Astrocyte (in vitro differentiated cells and primary cell): ENCODE data around the gene DAGLA. TPM values are rescaled to one million over a fixed set of nuclear protein-coding genes. Genes with fewer than 3 reads are reported as not detected.

Experiments used
- DNase-seq: peaks from one replicate; pipeline ENCODE4 v3.0.0-alpha.2; 2010; ENCODE audit warnings: low read depth
- FAIRE-seq: peaks from 2 replicates; lab custom pipeline; 2011; peaks lifted over from hg19 to GRCh38; lab: Jason Lieb, UNC
- H2AFZ ChIP-seq: 2 replicates; pipeline ENCODE4 v1.6.0; 2012; ENCODE audit warnings: low read depth, low read length, inconsistent platforms
- H3K27ac ChIP-seq: 2 replicates; pipeline ENCODE4 v1.5.1; 2011; ENCODE audit warnings: low read depth, low read length, inconsistent platforms
- H3K27me3 ChIP-seq: 2 replicates; pipeline ENCODE4 v1.6.0; 2011; ENCODE audit warnings: low read length, inconsistent platforms; ENCODE audit not compliant: insufficient read depth
- H3K36me3 ChIP-seq: 2 replicates; pipeline ENCODE4 v1.5.1; 2011; ENCODE audit warnings: low read length, inconsistent platforms; ENCODE audit not compliant: insufficient read depth
- H3K4me1 ChIP-seq: 2 replicates; pipeline ENCODE4 v1.5.1; 2011; ENCODE audit warnings: low read length, inconsistent platforms; ENCODE audit not compliant: insufficient read depth
- H3K4me2 ChIP-seq: 2 replicates; pipeline ENCODE4 v1.6.0; 2012; ENCODE audit warnings: low read length, inconsistent platforms
- H3K4me3 ChIP-seq: 2 replicates; pipeline ENCODE4 v1.5.1; 2011; ENCODE audit warnings: low read depth, mild to moderate bottlenecking, low read length, inconsistent platforms; ENCODE audit not compliant: insufficient read depth
- H3K79me2 ChIP-seq: 2 replicates; pipeline ENCODE4 v1.6.0; 2012; ENCODE audit warnings: mild to moderate bottlenecking, low read length, inconsistent platforms; ENCODE audit not compliant: insufficient read depth
- H3K9ac ChIP-seq: 2 replicates; pipeline ENCODE4 v1.6.0; 2012; ENCODE audit warnings: mild to moderate bottlenecking, low read length, inconsistent platforms
- H3K9me3 ChIP-seq: 2 replicates; pipeline ENCODE4 v1.5.1; 2012; ENCODE audit warnings: low read depth, mild to moderate bottlenecking, low read length, inconsistent platforms; ENCODE audit not compliant: insufficient read depth
- H4K20me1 ChIP-seq: 2 replicates; pipeline ENCODE4 v1.6.0; 2012; ENCODE audit warnings: low read length, inconsistent platforms; ENCODE audit not compliant: insufficient read depth
- H3K27ac Mint-ChIP-seq: one replicate; pipeline ENCODE4 v1.8.0; 2021; ENCODE audit warnings: mild to moderate bottlenecking, mixed read lengths; ENCODE audit not compliant: unreplicated experiment
- H3K27me3 Mint-ChIP-seq: one replicate; pipeline ENCODE4 v1.8.0; 2021; ENCODE audit warnings: low read depth, mixed read lengths; ENCODE audit not compliant: unreplicated experiment
- H3K36me3 Mint-ChIP-seq: one replicate; pipeline ENCODE4 v1.8.0; 2021; ENCODE audit warnings: low read depth, mixed read lengths; ENCODE audit not compliant: unreplicated experiment
- H3K4me1 Mint-ChIP-seq: one replicate; pipeline ENCODE4 v1.8.0; 2021; ENCODE audit warnings: low read depth, mixed read lengths; ENCODE audit not compliant: unreplicated experiment
- H3K4me3 Mint-ChIP-seq: one replicate; pipeline ENCODE4 v1.8.0; 2021; ENCODE audit warnings: mild to moderate bottlenecking, moderate library complexity, mixed read lengths; ENCODE audit not compliant: unreplicated experiment
- H3K9me3 Mint-ChIP-seq: one replicate; pipeline ENCODE4 v1.8.0; 2021; ENCODE audit warnings: mild to moderate bottlenecking, mixed read lengths; ENCODE audit not compliant: unreplicated experiment
- CTCF ChIP-seq: IDR thresholded peaks from 2 replicates; pipeline ENCODE4 v1.5.1; 2011; ENCODE audit warnings: low read depth, mild to moderate bottlenecking, inconsistent platforms, low read length, moderate library complexity; ENCODE audit not compliant: insufficient read depth
- EZH2 ChIP-seq: IDR thresholded peaks from 2 replicates; pipeline ENCODE4 v1.6.1; 2012; ENCODE audit warnings: mild to moderate bottlenecking, low read length, inconsistent platforms; ENCODE audit not compliant: insufficient read depth
- total RNA-seq: library from RNA; stranded (reverse); gene quantifications from 2 replicates; pipeline ENCODE4 v1.2.1, GENCODE V29; 2021

Gene DAGLA
- total RNA-seq, 1 donor from 2014 or later, result 5.5 TPM

DNA sequence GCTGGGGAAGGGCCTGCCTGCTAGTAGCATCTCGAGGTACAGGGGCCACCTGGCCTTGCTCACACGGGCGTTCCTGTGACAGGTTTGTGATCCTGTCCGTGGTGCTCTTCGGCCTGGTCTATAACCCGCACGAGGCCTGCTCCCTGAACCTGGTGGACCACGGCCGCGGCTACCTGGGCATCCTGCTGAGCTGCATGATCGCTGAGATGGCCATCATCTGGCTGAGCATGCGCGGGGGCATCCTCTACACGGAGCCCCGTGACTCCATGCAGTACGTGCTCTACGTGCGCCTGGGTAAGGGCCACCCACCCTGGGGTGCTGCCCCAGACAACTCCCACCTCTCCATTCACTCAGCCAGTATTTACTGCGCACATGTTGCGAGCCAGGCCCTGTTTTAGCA is 40.4 kb downstream of the DAGLA start:
- H3K9me3 ChIP-seq, result no peaks in the 10 kb centered on the region
- H3K4me1 Mint-ChIP-seq, result peaks cover 23% of the 10 kb centered on the region
- H3K9ac ChIP-seq, result no peak overlapping the region
- H3K4me1 ChIP-seq, result peaks cover 32% of the 10 kb centered on the region
- H3K27ac Mint-ChIP-seq, result no peak overlapping the region
- H3K4me3 ChIP-seq, result no peak overlapping the region
- peaks cover 18% of the 10 kb centered on the region for H3K79me2 ChIP-seq
- H4K20me1 ChIP-seq, result no peaks in the 10 kb centered on the region
- no peak for DNase-seq
- no peaks in the 10 kb centered on the region for H3K27me3 ChIP-seq
- TF ChIP-seq EZH2 (no peak), CTCF (no peak)
- no peak overlapping the region for H3K4me2 ChIP-seq
- no peak overlapping the region for H3K27ac ChIP-seq
- no peak for FAIRE-seq
- no peak overlapping the region for H2AFZ ChIP-seq
- H3K36me3 Mint-ChIP-seq, result peaks cover 6% of the 10 kb centered on the region
- no peak overlapping the region for H3K4me3 Mint-ChIP-seq
- peaks cover 4% of the 10 kb centered on the region for H3K36me3 ChIP-seq
- H3K9me3 Mint-ChIP-seq, result no peaks in the 10 kb centered on the region
- peaks cover 7% of the 10 kb centered on the region for H3K27me3 Mint-ChIP-seq

- Histone ChIP-seq H3K27ac (no peak overlapping the region), H3K9me3 (no peaks in the 10 kb centered on the region), H3K27me3 (no peaks in the 10 kb centered on the region), H2AFZ (no peak overlapping the region), H3K79me2 (peaks cover 6% of the 10 kb centered on the region), H3K9ac (no peak overlapping the region), H3K4me1 (peaks cover 38% of the 10 kb centered on the region), H3K36me3 (peaks cover 4% of the 10 kb centered on the region), H3K4me2 (no peak overlapping the region), H4K20me1 (peaks cover 7% of the 10 kb centered on the region), H3K4me3 (no peak overlapping the region)
- TF ChIP-seq CTCF, result no peak
- TF ChIP-seq EZH2, result no peak
- H3K27ac Mint-ChIP-seq, result no peak overlapping the region
- FAIRE-seq, result no peak
- H3K9me3 Mint-ChIP-seq, result no peaks in the 10 kb centered on the region
- no peak overlapping the region for H3K4me3 Mint-ChIP-seq
- H3K27me3 Mint-ChIP-seq, result no peaks in the 10 kb centered on the region
- H3K4me1 Mint-ChIP-seq, result peaks cover 23% of the 10 kb centered on the region
- no peak for DNase-seq
- peaks cover 22% of the 10 kb centered on the region for H3K36me3 Mint-ChIP-seq
Observed at GRCh38 chr11:61724437-61724836, 44.2 kb downstream of the DAGLA start.

GRCh38 chr11:61725781-61726231 is 45.6 kb downstream of the DAGLA start:
- H3K4me3 ChIP-seq, result no peak overlapping the region
- peak overlapping the region; percentile 44 for H3K27ac ChIP-seq
- DNase-seq (peak; percentile 67), FAIRE-seq (no peak)
- H3K27me3 ChIP-seq, result no peaks in the 10 kb centered on the region
- no peaks in the 10 kb centered on the region for H3K9me3 ChIP-seq
- Mint-ChIP-seq H3K4me3 (no peak overlapping the region), H3K27ac (no peak overlapping the region), H3K4me1 (peaks cover 23% of the 10 kb centered on the region), H3K27me3 (peaks cover 2% of the 10 kb centered on the region), H3K9me3 (no peaks in the 10 kb centered on the region), H3K36me3 (peaks cover 22% of the 10 kb centered on the region)
- H3K36me3 ChIP-seq, result peaks cover 4% of the 10 kb centered on the region
- H3K4me2 ChIP-seq, result peak overlapping the region; percentile 21
- no peaks in the 10 kb centered on the region for H3K79me2 ChIP-seq
- H4K20me1 ChIP-seq, result peaks cover 7% of the 10 kb centered on the region
- H3K4me1 ChIP-seq, result peaks cover 38% of the 10 kb centered on the region
- H2AFZ ChIP-seq, result no peak overlapping the region
- no peak for TF ChIP-seq EZH2
- peak overlapping the region; percentile 48 for H3K9ac ChIP-seq
